GM12892 (cell line): Measurements from ENCODE around the gene CPSF3.

Experiments
- POLR2A ChIP-seq: IDR thresholded peaks from 2 replicates; pipeline ENCODE4 v1.6.1; 2011; ENCODE audit warnings: low read depth, low read length, control low read depth
- TAF1 ChIP-seq: IDR thresholded peaks from 2 replicates; pipeline ENCODE4 v1.6.1; 2011; ENCODE audit warnings: low read depth, mild to moderate bottlenecking, control low read depth, low read length, borderline replicate concordance

GRCh38 chr2:9415516-9416169 is 7.8 kb upstream of the CPSF3 start:
- TF ChIP-seq POLR2A (no peak), TAF1 (no peak)
